ENCODE data around the gene MEN1. TPM values are rescaled to one million over a fixed set of nuclear protein-coding genes. Genes with fewer than 3 reads are reported as not detected.

MEN1 gene
- total and polyA plus RNA-seq, 9 of the 15 experiments (the other 6 are each of a cell fraction or from before 2014, with no cell fraction given) = 3.4 to 57.2 (median 19.3) TPM

DNA sequence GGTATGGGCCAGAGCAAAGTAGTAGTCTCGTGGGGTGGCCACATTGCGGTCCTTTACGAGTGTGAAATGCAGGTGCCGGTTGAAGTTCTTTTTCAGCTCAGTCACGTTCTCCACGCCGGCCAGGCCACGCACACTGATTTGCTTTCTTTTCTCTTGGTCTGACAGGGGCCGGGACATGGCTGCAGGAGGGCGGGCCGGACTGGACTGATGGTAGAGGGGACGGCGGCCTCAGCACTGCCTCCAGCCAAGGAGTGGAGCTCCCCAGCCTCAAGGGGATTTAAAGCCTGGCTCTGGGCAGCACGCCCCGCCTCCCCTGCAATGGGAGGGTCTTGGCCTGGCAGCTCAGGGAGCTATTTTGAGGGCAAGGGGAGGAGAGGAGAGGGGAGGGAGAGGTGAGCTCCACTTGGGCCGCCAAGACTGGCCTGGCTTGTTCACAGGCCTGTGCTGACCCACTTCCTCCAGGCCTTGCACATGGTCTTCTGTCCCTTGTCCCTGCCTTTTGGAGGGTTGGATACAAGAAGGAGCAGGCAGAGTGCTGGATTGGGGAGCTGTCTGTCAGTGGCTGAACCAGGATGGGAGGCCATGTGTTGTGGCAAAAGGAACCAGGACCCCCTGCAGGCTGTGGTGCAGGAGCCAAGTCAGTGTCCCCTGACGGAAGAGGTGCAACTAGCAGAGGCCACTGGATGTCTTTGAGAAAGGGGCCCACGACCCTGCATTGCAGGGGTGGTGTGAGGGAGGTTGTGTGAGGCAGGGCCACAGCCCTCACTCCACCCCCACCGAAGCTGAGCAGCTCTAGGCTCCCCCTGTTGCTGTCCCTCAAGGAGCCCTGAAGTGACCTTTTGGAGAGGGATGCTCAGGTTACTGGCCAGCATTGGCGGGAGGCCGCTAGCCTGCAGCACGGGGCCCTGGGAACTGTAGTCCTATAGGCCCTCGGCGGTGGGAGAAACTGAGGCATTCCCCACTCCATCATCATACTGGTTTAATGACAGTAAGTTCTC, 50.3 kb downstream of the MEN1 start, which contains the start of gene PYGM (continued):
- TF ChIP-seq KLF1 (tag; IDR thresholded peaks at IDR 0.05) (no peak), ASH1L (IDR thresholded peaks at IDR 0.05; ENCODE audit: borderline replicate concordance, low read depth, partially characterized antibody) (no peak), ESRRA (IDR thresholded peaks at IDR 0.05; ENCODE audit: borderline replicate concordance, low read depth) (peak; percentile 18; the same call in 1 of the 2 replicates), NR2C1 (IDR thresholded peaks at IDR 0.05) (peak; percentile 61; the same call in 1 of the 2 replicates), NR2C1 (tag; IDR thresholded peaks at IDR 0.05) (peak; percentile 67), LCOR (CRISPR knock-in tag; IDR thresholded peaks at IDR 0.05) (no peak), MIER1 (IDR thresholded peaks at IDR 0.05; ENCODE audit: low read depth) (no peak), WHSC1 (IDR thresholded peaks at IDR 0.05; ENCODE audit: low read length) (no peak), THRAP3 (IDR thresholded peaks at IDR 0.05; ENCODE audit: borderline replicate concordance) (no peak), HDAC1 (IDR thresholded peaks at IDR 0.05) (no peak), ZBTB7A (IDR thresholded peaks at IDR 0.05; ENCODE audit: borderline replicate concordance, control insufficient read depth, low read depth, low read length) (peak; percentile 30; the same call in 1 of the 2 replicates), FOXA3 (CRISPR knock-in tag; conservative IDR thresholded peaks at IDR 0.05 in 1 of 2, IDR thresholded peaks at IDR 0.05 in 1 of 2) (no peak), HDAC6 (IDR thresholded peaks at IDR 0.05; ENCODE audit: low read depth, low read length) (no peak), HMGN3 (IDR thresholded peaks at IDR 0.05; ENCODE audit: borderline replicate concordance, extremely low read depth, insufficient read length, low read depth, low read length) (peak; percentile 9), NCOA1 (IDR thresholded peaks at IDR 0.05; ENCODE audit: low read depth) (no peak), HCFC1 (IDR thresholded peaks at IDR 0.05; ENCODE audit: low read depth, low read length) (peak; percentile 74)
- TF ChIP-seq, protein P1, sequence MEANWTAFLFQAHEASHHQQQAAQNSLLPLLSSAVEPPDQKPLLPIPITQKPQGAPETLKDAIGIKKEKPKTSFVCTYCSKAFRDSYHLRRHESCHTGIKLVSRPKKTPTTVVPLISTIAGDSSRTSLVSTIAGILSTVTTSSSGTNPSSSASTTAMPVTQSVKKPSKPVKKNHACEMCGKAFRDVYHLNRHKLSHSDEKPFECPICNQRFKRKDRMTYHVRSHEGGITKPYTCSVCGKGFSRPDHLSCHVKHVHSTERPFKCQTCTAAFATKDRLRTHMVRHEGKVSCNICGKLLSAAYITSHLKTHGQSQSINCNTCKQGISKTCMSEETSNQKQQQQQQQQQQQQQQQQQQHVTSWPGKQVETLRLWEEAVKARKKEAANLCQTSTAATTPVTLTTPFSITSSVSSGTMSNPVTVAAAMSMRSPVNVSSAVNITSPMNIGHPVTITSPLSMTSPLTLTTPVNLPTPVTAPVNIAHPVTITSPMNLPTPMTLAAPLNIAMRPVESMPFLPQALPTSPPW (CRISPR knock-in tag; IDR thresholded peaks at IDR 0.05) = no peak
- TF ChIP-seq, protein P2, sequence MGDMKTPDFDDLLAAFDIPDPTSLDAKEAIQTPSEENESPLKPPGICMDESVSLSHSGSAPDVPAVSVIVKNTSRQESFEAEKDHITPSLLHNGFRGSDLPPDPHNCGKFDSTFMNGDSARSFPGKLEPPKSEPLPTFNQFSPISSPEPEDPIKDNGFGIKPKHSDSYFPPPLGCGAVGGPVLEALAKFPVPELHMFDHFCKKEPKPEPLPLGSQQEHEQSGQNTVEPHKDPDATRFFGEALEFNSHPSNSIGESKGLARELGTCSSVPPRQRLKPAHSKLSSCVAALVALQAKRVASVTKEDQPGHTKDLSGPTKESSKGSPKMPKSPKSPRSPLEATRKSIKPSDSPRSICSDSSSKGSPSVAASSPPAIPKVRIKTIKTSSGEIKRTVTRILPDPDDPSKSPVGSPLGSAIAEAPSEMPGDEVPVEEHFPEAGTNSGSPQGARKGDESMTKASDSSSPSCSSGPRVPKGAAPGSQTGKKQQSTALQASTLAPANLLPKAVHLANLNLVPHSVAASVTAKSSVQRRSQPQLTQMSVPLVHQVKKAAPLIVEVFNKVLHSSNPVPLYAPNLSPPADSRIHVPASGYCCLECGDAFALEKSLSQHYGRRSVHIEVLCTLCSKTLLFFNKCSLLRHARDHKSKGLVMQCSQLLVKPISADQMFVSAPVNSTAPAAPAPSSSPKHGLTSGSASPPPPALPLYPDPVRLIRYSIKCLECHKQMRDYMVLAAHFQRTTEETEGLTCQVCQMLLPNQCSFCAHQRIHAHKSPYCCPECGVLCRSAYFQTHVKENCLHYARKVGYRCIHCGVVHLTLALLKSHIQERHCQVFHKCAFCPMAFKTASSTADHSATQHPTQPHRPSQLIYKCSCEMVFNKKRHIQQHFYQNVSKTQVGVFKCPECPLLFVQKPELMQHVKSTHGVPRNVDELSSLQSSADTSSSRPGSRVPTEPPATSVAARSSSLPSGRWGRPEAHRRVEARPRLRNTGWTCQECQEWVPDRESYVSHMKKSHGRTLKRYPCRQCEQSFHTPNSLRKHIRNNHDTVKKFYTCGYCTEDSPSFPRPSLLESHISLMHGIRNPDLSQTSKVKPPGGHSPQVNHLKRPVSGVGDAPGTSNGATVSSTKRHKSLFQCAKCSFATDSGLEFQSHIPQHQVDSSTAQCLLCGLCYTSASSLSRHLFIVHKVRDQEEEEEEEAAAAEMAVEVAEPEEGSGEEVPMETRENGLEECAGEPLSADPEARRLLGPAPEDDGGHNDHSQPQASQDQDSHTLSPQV (IDR thresholded peaks at IDR 0.05) = no peak
- TF ChIP-seq, protein P3, sequence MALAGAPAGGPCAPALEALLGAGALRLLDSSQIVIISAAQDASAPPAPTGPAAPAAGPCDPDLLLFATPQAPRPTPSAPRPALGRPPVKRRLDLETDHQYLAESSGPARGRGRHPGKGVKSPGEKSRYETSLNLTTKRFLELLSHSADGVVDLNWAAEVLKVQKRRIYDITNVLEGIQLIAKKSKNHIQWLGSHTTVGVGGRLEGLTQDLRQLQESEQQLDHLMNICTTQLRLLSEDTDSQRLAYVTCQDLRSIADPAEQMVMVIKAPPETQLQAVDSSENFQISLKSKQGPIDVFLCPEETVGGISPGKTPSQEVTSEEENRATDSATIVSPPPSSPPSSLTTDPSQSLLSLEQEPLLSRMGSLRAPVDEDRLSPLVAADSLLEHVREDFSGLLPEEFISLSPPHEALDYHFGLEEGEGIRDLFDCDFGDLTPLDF (CRISPR knock-in tag; IDR thresholded peaks at IDR 0.05) = no peak
